Measurements from ENCODE around the gene TRA2B. TPM values are rescaled to one million over a fixed set of nuclear protein-coding genes. Genes with fewer than 3 reads are reported as not detected.

Gene TRA2B
- total RNA-seq, 4 donors from 2014 or later, result 118 to 237 (median 126) TPM

- TF ChIP-seq, protein P1, sequence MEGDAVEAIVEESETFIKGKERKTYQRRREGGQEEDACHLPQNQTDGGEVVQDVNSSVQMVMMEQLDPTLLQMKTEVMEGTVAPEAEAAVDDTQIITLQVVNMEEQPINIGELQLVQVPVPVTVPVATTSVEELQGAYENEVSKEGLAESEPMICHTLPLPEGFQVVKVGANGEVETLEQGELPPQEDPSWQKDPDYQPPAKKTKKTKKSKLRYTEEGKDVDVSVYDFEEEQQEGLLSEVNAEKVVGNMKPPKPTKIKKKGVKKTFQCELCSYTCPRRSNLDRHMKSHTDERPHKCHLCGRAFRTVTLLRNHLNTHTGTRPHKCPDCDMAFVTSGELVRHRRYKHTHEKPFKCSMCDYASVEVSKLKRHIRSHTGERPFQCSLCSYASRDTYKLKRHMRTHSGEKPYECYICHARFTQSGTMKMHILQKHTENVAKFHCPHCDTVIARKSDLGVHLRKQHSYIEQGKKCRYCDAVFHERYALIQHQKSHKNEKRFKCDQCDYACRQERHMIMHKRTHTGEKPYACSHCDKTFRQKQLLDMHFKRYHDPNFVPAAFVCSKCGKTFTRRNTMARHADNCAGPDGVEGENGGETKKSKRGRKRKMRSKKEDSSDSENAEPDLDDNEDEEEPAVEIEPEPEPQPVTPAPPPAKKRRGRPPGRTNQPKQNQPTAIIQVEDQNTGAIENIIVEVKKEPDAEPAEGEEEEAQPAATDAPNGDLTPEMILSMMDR (IDR thresholded peaks at IDR 0.05; ENCODE audit: low read depth), result no peak
Observed at GRCh38 chr3:185880600-185880999, 57.2 kb downstream of the TRA2B start.

DNA sequence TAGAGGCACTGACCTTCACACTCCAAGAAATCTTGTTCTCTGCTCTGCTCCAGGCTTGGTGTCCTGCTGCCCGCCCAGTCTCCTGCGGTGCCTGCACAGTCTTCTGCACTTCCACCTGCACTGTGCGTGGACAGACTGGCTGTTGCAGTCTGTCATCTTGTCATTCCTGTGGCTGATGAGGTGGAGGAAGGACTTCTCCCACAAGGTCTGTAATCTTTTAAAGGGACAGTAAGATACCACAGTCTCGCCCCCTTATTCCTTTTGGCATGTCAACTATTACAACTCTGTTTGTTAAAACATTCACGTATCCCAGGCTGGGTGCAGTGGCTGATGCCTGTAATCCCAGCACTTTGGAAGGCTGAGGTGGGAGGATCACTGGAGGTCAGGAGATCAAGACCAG is 58.9 kb downstream of the TRA2B start:
- TF ChIP-seq, protein P1 (IDR thresholded peaks at IDR 0.05; ENCODE audit: low read depth), result no peak

GRCh38 chr3:185874119-185874518 is 63.7 kb downstream of the TRA2B start:
- TF ChIP-seq, protein P1 (IDR thresholded peaks at IDR 0.05; ENCODE audit: low read depth), result no peak

GRCh38 chr3:185867650-185868049 is 70.2 kb downstream of the TRA2B start:
- TF ChIP-seq, protein P1 (IDR thresholded peaks at IDR 0.05; ENCODE audit: low read depth), result no peak

DNA sequence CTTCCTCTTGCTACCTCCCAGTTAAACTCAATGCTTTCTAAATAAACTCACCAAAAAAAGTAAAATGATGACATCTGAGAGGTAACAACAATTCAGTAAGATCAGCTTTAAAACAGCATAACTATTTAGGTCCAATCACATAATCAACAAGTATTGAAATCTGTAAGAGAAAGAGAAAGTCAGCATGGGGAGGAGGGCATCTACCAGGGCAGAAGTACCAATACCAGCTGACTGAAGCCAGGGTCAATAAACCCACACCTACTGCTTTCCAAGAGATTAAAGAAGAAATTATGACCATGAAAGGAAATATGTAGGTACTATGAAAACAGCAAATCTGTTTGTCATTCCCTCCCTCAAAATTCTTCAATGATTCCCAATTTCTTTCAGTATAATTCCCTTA is 70.8 kb downstream of the TRA2B start:
- TF ChIP-seq, protein P1 (IDR thresholded peaks at IDR 0.05; ENCODE audit: low read depth), result no peak

GRCh38 chr3:185866555-185866954 is 71.3 kb downstream of the TRA2B start:
- TF ChIP-seq, protein P1 (IDR thresholded peaks at IDR 0.05; ENCODE audit: low read depth), result no peak

Other genes with a start within 250 kb of the TRA2B start
- gene IGF2BP2, start 113.0 kb downstream of the TRA2B start, total RNA-seq, result 10 to 100 TPM; 11.3 to 30.0 (median 26.9) TPM
- 10 to 100 TPM in 2 of 4 donors, 1 to 10 TPM in 2; 9.1 to 15.3 (median 12.2) TPM for gene ETV5, start 171.1 kb upstream of the TRA2B start, total RNA-seq